Epithelial cell of esophagus (primary cell): Measurements from ENCODE around the gene PPFIBP1.
"Not testable (repeated sequence)": the region's sequence is repeated elsewhere in the genome, so short reads cannot be mapped to it uniquely, and the experiment has no call there.

ENCODE experiments used
- DNase-seq: peaks from one replicate; pipeline ENCODE4 v3.0.0; 2010; ENCODE audit warnings: low read depth
- H3K4me3 ChIP-seq: 2 replicates; pipeline ENCODE4 v1.5.1; 2011; ENCODE audit warnings: mild to moderate bottlenecking, low read length, control low read depth
- TF ChIP-seq, protein P1 (sequence below): IDR thresholded peaks from 2 replicates; pipeline ENCODE4 v1.5.1; 2011; ENCODE audit warnings: low read depth, mild to moderate bottlenecking, low read length, control low read depth, inconsistent platforms; ENCODE audit not compliant: insufficient read depth; ENCODE audit errors: missing control alignments

The PPFIBP1 gene

DNA sequence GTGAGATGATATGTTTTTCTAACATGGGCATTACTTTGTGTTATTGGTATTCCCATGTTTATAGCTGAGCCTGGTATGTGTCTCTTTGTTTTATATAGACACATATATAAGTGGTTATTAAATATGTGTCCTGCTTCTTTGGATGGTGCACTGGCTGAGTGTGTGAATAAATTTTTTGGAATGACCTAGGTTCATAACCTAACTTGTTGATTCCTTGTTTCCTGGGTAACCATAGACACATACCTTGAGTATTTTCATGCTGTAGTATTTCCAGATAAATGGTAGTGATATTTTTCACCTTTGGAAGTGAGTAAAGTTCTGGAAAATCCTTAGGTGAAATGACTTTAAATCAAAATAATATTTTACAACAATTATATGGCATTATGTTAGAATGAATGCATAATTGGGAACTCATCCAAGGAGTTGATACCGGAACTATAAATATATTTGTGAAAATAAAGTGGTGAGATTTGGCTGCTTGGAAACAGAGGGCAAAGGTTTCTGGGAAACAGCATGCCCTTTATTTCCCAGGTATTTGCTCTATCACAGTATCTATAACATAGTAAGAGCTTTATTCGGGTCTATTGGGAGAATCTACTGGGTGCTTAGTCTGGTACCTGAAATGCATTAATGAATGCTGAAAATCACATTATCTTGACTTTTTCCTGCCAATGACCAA is 107.9 kb downstream of the PPFIBP1 start:
- no peak for DNase-seq

GRCh38 chr12:27635349-27635972 is 111.5 kb downstream of the PPFIBP1 start:
- TF ChIP-seq, protein P1, sequence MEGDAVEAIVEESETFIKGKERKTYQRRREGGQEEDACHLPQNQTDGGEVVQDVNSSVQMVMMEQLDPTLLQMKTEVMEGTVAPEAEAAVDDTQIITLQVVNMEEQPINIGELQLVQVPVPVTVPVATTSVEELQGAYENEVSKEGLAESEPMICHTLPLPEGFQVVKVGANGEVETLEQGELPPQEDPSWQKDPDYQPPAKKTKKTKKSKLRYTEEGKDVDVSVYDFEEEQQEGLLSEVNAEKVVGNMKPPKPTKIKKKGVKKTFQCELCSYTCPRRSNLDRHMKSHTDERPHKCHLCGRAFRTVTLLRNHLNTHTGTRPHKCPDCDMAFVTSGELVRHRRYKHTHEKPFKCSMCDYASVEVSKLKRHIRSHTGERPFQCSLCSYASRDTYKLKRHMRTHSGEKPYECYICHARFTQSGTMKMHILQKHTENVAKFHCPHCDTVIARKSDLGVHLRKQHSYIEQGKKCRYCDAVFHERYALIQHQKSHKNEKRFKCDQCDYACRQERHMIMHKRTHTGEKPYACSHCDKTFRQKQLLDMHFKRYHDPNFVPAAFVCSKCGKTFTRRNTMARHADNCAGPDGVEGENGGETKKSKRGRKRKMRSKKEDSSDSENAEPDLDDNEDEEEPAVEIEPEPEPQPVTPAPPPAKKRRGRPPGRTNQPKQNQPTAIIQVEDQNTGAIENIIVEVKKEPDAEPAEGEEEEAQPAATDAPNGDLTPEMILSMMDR: peak; percentile 71
- DNase-seq: peak; percentile 70
- H3K4me3 ChIP-seq: no peak overlapping the region

More for the DNA sequence above, 107.9 kb downstream of the PPFIBP1 start:
- TF ChIP-seq, protein P1: no peak
- no peak overlapping the region for H3K4me3 ChIP-seq

GRCh38 chr12:27636569-27636968 is 112.6 kb downstream of the PPFIBP1 start:
- DNase-seq, H3K4me3 ChIP-seq: not testable (repeated sequence)

GRCh38 chr12:27637524-27637923 is 113.5 kb downstream of the PPFIBP1 start:
- DNase-seq: no peak
- TF ChIP-seq, protein P1: no peak
- no peak overlapping the region for H3K4me3 ChIP-seq

DNA sequence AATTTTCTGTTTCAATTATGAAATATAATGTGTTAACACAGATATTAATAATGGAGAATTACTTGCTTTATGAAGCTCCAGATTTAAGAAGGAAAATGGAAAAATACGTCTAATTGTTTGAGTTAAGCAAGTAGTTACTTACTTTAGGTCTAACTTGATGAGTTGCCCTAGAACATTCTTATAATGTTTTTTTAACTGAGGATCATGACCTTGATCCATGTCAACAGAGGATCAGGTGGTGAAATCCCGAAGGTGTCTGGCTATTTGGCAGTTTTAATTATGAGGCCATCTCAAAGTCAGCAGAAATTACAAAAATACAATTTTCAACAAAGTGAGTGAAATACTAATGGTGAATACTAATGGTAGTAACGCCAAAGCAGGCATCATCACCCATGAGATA is 115.3 kb downstream of the PPFIBP1 start:
- H3K4me3 ChIP-seq: no peak overlapping the region
- TF ChIP-seq, protein P1: no peak
- DNase-seq: no peak

- DNase-seq, H3K4me3 ChIP-seq: not testable (repeated sequence)
Measured at GRCh38 chr12:27640566-27641200, 116.7 kb downstream of the PPFIBP1 start.

DNA sequence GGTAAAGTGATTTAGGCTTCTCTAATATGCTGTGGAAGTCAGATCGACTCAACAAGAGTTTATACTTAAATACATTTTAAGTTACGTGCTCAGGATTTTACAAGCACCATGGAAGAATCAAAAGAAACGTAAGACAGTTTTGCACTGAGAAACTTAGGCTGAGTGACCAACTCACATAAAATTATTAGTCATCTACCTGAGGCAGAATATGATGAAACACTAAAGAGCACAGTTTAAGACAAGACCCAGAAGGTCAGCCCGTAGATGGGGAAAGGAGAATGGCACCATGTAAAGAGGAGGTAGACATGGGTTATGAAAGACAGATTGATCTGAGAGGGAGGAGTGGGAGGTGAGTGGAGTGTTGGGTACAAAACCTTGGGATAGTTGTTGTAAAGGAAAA is 118.4 kb downstream of the PPFIBP1 start:
- not testable (repeated sequence) for DNase-seq, H3K4me3 ChIP-seq

DNA sequence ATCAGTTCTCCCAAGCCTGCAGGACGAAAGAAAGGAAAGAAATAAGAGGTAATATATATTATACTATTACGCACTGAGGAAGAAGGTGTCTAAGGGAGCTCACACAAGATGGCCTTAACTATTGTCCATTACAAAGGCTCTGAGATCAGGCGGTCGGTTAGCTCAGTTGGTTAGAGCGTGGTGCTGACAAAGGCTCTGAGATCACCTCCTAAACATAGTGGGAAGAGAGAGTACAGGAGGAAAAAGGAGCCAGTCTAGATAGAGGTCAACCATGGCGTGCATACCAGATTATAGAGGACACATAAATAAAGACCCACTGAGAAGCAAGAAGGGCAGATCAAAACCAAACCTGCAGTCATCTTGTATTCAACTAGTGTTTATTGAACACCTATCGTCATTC is 118.9 kb downstream of the PPFIBP1 start:
- H3K4me3 ChIP-seq, DNase-seq: not testable (repeated sequence)

- no peak overlapping the region for H3K4me3 ChIP-seq
- TF ChIP-seq, protein P1: no peak
- DNase-seq: peak; percentile 47
Measured at GRCh38 chr12:27644158-27644845, 120.3 kb downstream of the PPFIBP1 start.
